Panc1 (cell line): ENCODE results near the gene SLC51A. TPM values are rescaled to one million over a fixed set of nuclear protein-coding genes. Genes with fewer than 3 reads are reported as not detected.
"Not testable (repeated sequence)": the region's sequence is repeated elsewhere in the genome, so short reads cannot be mapped to it uniquely, and the experiment has no call there.

Source experiments
- ATAC-seq: fragments of 200-7000 bp; cut with Tn5 transposase; 2 replicates; pipeline ENCODE4 v1.9.1; 2020; ENCODE audit warnings: mild to moderate bottlenecking, moderate library complexity
- BruUV-seq: library from RNA; stranded (reverse); fragments of 400-500 nt; replicated peaks from 2 replicates; lab custom pipeline; 2021; lab: Mats Ljungman, UMichigan
- CTCF ChIA-PET: fragments of 300-600 bp; sonication (Branson Sonifier 250); formaldehyde crosslinking; loops from one replicate; lab custom pipeline; 2022; ENCODE audit warnings: antibody characterized with exemption; lab: Charles Lee
- POLR2A ChIA-PET: fragments of 300-600 bp; sonication (Branson Sonifier 250); formaldehyde crosslinking; loops from one replicate; lab custom pipeline; 2022; ENCODE audit warnings: antibody characterized with exemption; lab: Charles Lee
- DNase-seq: peaks from one replicate; pipeline ENCODE4 v3.0.0-alpha.2; 2010; ENCODE audit warnings: low read depth, low spot score
- H3K27ac ChIP-seq: 2 replicates; pipeline ENCODE4 v1.5.1; 2011; ENCODE audit warnings: mild to moderate bottlenecking, low read length, inconsistent platforms
- H3K27me3 ChIP-seq: fragments of 200-500 bp; sonication (Bioruptor generic); 2 replicates; pipeline ENCODE4 v1.6.0; 2014; ENCODE audit warnings: low read length, inconsistent platforms; ENCODE audit not compliant: control insufficient read depth, insufficient read depth
- H3K36me3 ChIP-seq: fragments of 200-500 bp; sonication (Bioruptor generic); 2 replicates; pipeline ENCODE4 v1.5.1; 2014; ENCODE audit warnings: inconsistent platforms, mild to moderate bottlenecking, low read length, moderate library complexity; ENCODE audit not compliant: control insufficient read depth, insufficient read depth
- H3K4me1 ChIP-seq: 2 replicates; pipeline ENCODE4 v1.5.1; 2011; ENCODE audit warnings: inconsistent platforms, mild to moderate bottlenecking, low read length, moderate library complexity; ENCODE audit not compliant: control insufficient read depth, insufficient read depth
- H3K4me3 ChIP-seq, 2 experiments: 2 replicates each; pipeline ENCODE4 v1.5.1; 2011 to 2012; ENCODE audit warnings: low read depth in 2 of 2, low read length in 2 of 2, mild to moderate bottlenecking in 2 of 2, inconsistent platforms in 1 of 2, moderate library complexity in 1 of 2
- H3K9me3 ChIP-seq: fragments of 200-500 bp; sonication (Bioruptor generic); 2 replicates; pipeline ENCODE4 v1.5.1; 2014; ENCODE audit warnings: low read depth, mild to moderate bottlenecking, inconsistent platforms, low read length, moderate library complexity; ENCODE audit not compliant: control insufficient read depth, insufficient read depth
- CTCF ChIP-seq: fragments of 450-650 bp; IDR thresholded peaks from 2 replicates; pipeline ENCODE4 v1.5.1; 2017; ENCODE audit warnings: mild to moderate bottlenecking
- POLR2AphosphoS5 ChIP-seq: IDR thresholded peaks from 2 replicates; pipeline ENCODE4 v1.6.1; 2012; ENCODE audit warnings: mild to moderate bottlenecking, low read depth, low read length, moderate library complexity
- SIN3A ChIP-seq: IDR thresholded peaks from 2 replicates; pipeline ENCODE4 v1.6.1; 2012; ENCODE audit warnings: low read depth, mild to moderate bottlenecking, low read length, moderate library complexity, borderline replicate concordance; ENCODE audit not compliant: insufficient read depth
- TCF7L2 ChIP-seq: IDR thresholded peaks from 2 replicates; pipeline ENCODE4 v1.6.1; 2011; ENCODE audit warnings: mild to moderate bottlenecking, low read depth, low read length, inconsistent platforms
- in situ Hi-C: cut with HindIII; loops from 2 replicates; pipeline ENCODE4 v1.10.0; 2016; ENCODE audit warnings: low sequenced_read_pairs, low pct_unique_long_range_greater_than_20kb
- intact Hi-C: fragments of 100-400 bp; cut with micrococcal nuclease; formaldehyde crosslinking; loops from one replicate; pipeline ENCODE4 v1.10.0; 2022; ENCODE audit not compliant: unreplicated experiment
- total RNA-seq: library from RNA; stranded (reverse); gene quantifications from one replicate; pipeline ENCODE4 v1.2.1, GENCODE V29; 2021; ENCODE audit not compliant: unreplicated experiment
- TF ChIP-seq, protein P1 (sequence below), 2 experiments: IDR thresholded peaks; 2 replicates each; pipeline ENCODE4 v1.6.1; 2011 to 2012; ENCODE audit warnings: low read depth in 2 of 2, control low read depth in 1 of 2, low read length in 1 of 2, mild to moderate bottlenecking in 1 of 2, moderate library complexity in 1 of 2; ENCODE audit not compliant: insufficient read depth in 1 of 2

Gene SLC51A
- total RNA-seq, 1 experiment from 2014 or later: not detected

GRCh38 chr3:196240424-196240823 is 24.1 kb downstream of the SLC51A start:
- no peak for DNase-seq
- ChIA-PET POLR2A (interaction anchor here (0.6 kb wide), 2 partner anchors 39 to 189 kb away, joined by 4 read pairs; no protein-coding TSS in a partner anchor), CTCF (interaction anchor here (0.7 kb wide), 1 partner anchor 221 kb away, joined by 4 read pairs; no protein-coding TSS in a partner anchor)
- Histone ChIP-seq H3K36me3 (peaks cover 28% of the 10 kb centered on the region), H3K4me1 (no peaks in the 10 kb centered on the region), H3K27me3 (no peaks in the 10 kb centered on the region), H3K27ac (no peak overlapping the region), H3K4me3 (no peak overlapping the region), H3K9me3 (no peaks in the 10 kb centered on the region)
- BruUV-seq: no TSS peak
- intact Hi-C loops (no loop called here), in situ Hi-C loops (no loop called here)
- no peak for TF ChIP-seq CTCF
- TF ChIP-seq SIN3A: no peak
- TF ChIP-seq TCF7L2: no peak
- no peak for TF ChIP-seq POLR2AphosphoS5
- TF ChIP-seq, protein P1, sequence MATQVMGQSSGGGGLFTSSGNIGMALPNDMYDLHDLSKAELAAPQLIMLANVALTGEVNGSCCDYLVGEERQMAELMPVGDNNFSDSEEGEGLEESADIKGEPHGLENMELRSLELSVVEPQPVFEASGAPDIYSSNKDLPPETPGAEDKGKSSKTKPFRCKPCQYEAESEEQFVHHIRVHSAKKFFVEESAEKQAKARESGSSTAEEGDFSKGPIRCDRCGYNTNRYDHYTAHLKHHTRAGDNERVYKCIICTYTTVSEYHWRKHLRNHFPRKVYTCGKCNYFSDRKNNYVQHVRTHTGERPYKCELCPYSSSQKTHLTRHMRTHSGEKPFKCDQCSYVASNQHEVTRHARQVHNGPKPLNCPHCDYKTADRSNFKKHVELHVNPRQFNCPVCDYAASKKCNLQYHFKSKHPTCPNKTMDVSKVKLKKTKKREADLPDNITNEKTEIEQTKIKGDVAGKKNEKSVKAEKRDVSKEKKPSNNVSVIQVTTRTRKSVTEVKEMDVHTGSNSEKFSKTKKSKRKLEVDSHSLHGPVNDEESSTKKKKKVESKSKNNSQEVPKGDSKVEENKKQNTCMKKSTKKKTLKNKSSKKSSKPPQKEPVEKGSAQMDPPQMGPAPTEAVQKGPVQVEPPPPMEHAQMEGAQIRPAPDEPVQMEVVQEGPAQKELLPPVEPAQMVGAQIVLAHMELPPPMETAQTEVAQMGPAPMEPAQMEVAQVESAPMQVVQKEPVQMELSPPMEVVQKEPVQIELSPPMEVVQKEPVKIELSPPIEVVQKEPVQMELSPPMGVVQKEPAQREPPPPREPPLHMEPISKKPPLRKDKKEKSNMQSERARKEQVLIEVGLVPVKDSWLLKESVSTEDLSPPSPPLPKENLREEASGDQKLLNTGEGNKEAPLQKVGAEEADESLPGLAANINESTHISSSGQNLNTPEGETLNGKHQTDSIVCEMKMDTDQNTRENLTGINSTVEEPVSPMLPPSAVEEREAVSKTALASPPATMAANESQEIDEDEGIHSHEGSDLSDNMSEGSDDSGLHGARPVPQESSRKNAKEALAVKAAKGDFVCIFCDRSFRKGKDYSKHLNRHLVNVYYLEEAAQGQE (IDR thresholded peaks at IDR 0.05; ENCODE audit: insufficient read depth in 1 of 2, low read depth in 2 of 2, low read length in 1 of 2): no peak
- no peak for ATAC-seq

GRCh38 chr3:196241704-196242103 is 25.4 kb downstream of the SLC51A start:
- in situ Hi-C loops (no loop called here), intact Hi-C loops (no loop called here)
- no peak for ATAC-seq
- no peak for DNase-seq
- POLR2A ChIA-PET: no interaction called here
- no peaks in the 10 kb centered on the region for H3K9me3 ChIP-seq
- TF ChIP-seq CTCF (no peak), TCF7L2 (no peak), SIN3A (no peak), POLR2AphosphoS5 (no peak)
- TF ChIP-seq, protein P1 (IDR thresholded peaks at IDR 0.05; ENCODE audit: insufficient read depth in 1 of 2, low read depth in 2 of 2, low read length in 1 of 2): no peak
- H3K27me3 ChIP-seq: no peaks in the 10 kb centered on the region
- H3K4me1 ChIP-seq: no peaks in the 10 kb centered on the region
- H3K36me3 ChIP-seq: peaks cover 28% of the 10 kb centered on the region
- BruUV-seq: no TSS peak
- CTCF ChIA-PET: interaction anchor here (0.6 kb wide), 1 partner anchor 18 kb away, joined by 9 read pairs; no protein-coding TSS in a partner anchor
- no peak overlapping the region for H3K27ac ChIP-seq
- no peak overlapping the region for H3K4me3 ChIP-seq

DNA sequence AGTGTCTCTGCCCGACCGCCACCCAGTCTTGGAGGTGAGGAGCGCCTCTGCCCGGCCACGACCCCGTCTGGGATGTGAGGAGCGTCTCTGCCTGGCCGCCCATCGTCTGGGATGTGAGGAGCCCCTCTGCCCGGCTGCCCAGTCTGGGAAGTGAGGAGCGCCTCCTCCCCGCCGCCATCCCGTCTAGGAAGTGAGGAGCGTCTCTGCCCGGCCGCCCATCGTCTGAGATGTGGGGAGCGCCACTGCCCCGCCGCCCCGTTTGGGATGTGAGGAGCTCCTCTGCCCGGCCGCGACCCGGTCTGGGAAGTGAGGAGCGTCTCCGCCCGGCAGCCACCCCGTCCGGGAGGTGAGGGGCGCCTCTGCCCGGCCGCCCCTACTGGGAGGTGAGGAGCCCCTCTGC is 27.8 kb downstream of the SLC51A start:
- DNase-seq, H3K27me3 ChIP-seq, BruUV-seq, CTCF ChIA-PET, H3K27ac ChIP-seq, H3K4me1 ChIP-seq, POLR2A ChIA-PET, intact Hi-C loops, in situ Hi-C loops, H3K9me3 ChIP-seq, H3K4me3 ChIP-seq, ATAC-seq: not testable (repeated sequence)
- H3K36me3 ChIP-seq: peaks cover 18% of the 10 kb centered on the region
